Choroid plexus epithelial cell (primary cell): ENCODE measurements around the gene MTO1.
"Not testable (repeated sequence)": the region's sequence is repeated elsewhere in the genome, so short reads cannot be mapped to it uniquely, and the experiment has no call there.

Experiments used
- DNase-seq: peaks from one replicate; pipeline ENCODE4 v3.0.0-alpha.2; 2010; ENCODE audit warnings: low read depth
- H3K4me3 ChIP-seq: 2 replicates; pipeline ENCODE4 v1.5.1; 2011; ENCODE audit warnings: low read depth, mild to moderate bottlenecking, control low read depth, low read length, moderate library complexity
- CTCF ChIP-seq: conservative IDR thresholded peaks from 2 replicates; pipeline ENCODE4 v1.5.1; 2011; ENCODE audit warnings: low read depth, mild to moderate bottlenecking, control low read depth, inconsistent platforms, low read length, moderate library complexity

The MTO1 gene

GRCh38 chr6:73537677-73538076 lies 76.1 kb downstream of the MTO1 start:
- no peak for TF ChIP-seq CTCF
- no peak for DNase-seq
- no peak overlapping the region for H3K4me3 ChIP-seq

DNA sequence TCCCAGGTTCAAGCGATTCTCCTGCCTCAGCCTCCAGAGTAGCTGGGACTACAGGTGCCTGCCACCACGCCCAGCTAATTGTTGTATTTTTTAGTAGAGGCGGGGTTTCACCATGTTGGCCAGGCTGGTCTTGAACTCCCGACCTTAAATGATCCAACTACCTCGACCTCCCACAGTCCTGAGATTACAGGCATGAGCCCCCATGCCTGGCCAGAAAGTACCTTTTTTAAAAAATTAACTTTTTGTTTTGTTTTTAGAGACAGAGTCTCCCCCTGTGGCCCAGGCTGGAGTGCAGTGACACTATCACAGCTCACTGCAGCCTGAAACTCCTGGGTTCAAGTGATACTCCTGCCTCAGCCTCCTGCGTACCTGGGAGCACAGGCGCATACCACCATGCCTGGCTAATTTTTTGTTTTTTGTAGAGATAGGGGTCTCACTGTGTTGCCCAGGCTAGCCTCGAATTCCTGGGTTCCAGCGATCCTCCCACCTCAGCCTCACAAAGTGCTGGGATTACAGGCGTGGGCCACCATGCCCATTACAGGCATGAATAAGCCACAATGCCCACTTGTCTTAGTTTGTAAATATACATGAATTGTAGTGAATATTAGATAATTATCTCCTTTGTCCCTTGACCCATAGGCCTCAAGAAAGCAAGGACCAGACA lies 76.7 kb downstream of the MTO1 start:
- no peak overlapping the region for H3K4me3 ChIP-seq
- no peak for TF ChIP-seq CTCF

GRCh38 chr6:73542481-73542880 lies 80.9 kb downstream of the MTO1 start:
- DNase-seq, H3K4me3 ChIP-seq: not testable (repeated sequence)

More for the DNA sequence above, 76.7 kb downstream of the MTO1 start:
- DNase-seq, result no peak

GRCh38 chr6:73542891-73543290 lies 81.4 kb downstream of the MTO1 start:
- no peak for TF ChIP-seq CTCF
- DNase-seq, result no peak
- H3K4me3 ChIP-seq, result no peak overlapping the region

- TF ChIP-seq CTCF, result no peak
- no peak for DNase-seq
Measured at GRCh38 chr6:73547036-73547435, 85.5 kb downstream of the MTO1 start.

DNA sequence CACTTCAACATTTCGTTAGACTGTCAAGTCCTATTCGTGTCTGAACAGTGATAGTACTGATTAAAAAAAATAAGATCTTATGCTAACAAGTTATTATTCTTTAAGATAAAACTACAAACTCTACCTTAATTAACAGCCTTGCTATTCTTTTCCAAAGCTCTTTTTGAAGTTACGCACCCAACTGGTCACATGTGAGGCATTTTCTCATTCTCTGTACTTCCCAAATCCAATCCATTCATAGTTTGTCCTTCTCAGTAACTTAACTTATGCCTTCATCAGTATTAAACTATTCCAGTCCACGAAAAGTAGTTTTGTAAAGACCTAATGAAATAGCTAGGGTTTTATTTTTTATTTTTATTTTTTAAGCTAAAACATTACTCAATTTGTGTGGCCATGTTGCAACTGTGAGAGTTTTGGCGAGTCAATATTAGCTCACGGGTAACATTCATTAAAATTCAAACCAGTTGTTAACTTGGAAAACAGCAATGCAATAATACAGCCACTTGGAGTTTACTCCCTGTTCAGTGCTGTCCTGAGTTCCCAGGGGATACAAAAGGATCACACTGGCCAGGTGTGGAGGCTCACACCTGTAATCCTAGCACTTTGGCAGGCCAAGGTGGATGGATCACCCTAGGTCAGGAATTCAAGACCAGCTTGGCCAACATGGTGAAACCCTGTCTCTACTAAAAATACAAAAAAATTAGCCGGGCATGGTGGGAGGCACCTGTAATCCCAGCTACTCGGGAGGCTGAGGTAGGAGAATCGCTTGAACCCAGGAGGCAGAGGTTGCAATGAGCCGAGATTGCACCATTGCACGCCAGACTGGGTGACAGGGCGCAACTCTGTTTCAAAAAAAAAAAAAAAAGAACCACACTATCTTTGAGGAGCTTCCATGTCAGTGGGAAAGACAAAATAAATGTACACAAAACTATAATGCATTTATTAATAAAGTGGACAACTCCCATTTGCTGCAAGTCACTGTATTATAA lies 87.2 kb downstream of the MTO1 start:
- DNase-seq, result no peak
- no peak for TF ChIP-seq CTCF

More at GRCh38 chr6:73547036-73547435, 85.5 kb downstream of the MTO1 start:
- H3K4me3 ChIP-seq, result no peak overlapping the region

DNA sequence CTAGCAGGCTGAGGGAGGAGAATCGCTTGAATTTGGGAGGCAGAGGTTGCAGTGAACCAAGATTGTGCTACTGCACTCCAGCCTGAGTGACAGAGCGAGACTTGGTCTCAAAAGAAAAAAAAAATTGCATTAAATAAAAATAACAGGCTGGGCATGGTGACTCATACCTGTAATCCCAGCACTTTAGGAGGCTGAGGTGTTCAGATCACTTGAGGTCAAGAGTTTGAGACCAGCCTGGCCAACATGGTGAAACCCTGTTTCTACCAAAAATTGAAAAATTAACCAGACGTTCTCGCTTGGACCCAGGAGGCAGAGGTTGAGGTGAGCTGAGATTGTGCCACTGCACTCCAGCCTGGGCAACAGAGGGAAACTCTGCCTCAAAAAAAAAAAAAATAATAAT lies 89.6 kb downstream of the MTO1 start:
- DNase-seq, H3K4me3 ChIP-seq: not testable (repeated sequence)

More for the DNA sequence above, 87.2 kb downstream of the MTO1 start:
- H3K4me3 ChIP-seq, result no peak overlapping the region

- DNase-seq, H3K4me3 ChIP-seq: not testable (repeated sequence)
Measured at GRCh38 chr6:73555380-73555949, 93.9 kb downstream of the MTO1 start.
